ENCODE measurements around the gene FUOM.
"Not testable (repeated sequence)": the region's sequence is repeated elsewhere in the genome, so short reads cannot be mapped to it uniquely, and the experiment has no call there.

The FUOM gene

GRCh38 chr10:133379152-133379800, 21.5 kb upstream of the FUOM start, which contains the start of gene PAOX:
Gene PAOX (plus strand): TSS chr10:133379262. CDS start chr10:133379317, 55 bp downstream.
- DNase-seq (ENCODE audit: low read depth), result peak; percentile 67
- peak within 1 kb of the TSS; percentile 67 for H3K4me3 ChIP-seq (replicated peaks; ENCODE audit: low read depth, low read length)
- TF ChIP-seq, protein P1, sequence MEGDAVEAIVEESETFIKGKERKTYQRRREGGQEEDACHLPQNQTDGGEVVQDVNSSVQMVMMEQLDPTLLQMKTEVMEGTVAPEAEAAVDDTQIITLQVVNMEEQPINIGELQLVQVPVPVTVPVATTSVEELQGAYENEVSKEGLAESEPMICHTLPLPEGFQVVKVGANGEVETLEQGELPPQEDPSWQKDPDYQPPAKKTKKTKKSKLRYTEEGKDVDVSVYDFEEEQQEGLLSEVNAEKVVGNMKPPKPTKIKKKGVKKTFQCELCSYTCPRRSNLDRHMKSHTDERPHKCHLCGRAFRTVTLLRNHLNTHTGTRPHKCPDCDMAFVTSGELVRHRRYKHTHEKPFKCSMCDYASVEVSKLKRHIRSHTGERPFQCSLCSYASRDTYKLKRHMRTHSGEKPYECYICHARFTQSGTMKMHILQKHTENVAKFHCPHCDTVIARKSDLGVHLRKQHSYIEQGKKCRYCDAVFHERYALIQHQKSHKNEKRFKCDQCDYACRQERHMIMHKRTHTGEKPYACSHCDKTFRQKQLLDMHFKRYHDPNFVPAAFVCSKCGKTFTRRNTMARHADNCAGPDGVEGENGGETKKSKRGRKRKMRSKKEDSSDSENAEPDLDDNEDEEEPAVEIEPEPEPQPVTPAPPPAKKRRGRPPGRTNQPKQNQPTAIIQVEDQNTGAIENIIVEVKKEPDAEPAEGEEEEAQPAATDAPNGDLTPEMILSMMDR (IDR thresholded peaks at IDR 0.05; ENCODE audit: low read length, missing control alignments), result no peak

GRCh38 chr10:133378251-133379096, 20.7 kb upstream of the FUOM start:
- H3K4me3 ChIP-seq (replicated peaks; ENCODE audit: low read depth, low read length), result peak overlapping the region; percentile 67
- TF ChIP-seq, protein P1 (IDR thresholded peaks at IDR 0.05; ENCODE audit: low read length, missing control alignments), result no peak
- peak; percentile 41 for DNase-seq (ENCODE audit: low read depth)

DNA sequence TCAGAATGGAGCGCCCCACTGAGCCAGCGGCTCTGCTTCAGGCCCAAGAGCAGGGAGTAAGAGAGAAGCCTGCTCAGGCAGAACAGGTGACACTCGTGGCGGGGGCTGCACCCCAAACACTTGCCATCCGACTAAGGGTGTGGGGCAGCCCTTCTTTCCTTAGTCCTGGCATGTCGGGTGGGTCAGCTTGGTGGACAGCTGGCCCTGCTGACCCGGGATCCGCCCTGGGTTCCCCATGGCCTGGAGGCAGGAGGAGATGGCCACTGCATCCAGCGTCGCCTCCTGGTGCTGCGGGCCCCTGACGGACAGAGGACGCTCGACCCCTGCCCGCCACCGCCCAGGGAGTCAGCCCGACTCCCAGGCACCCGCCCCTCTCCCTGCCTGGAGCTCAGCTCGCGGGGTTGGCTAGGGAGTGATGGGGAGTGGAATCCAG, 20.0 kb upstream of the FUOM start:
- DNase-seq (ENCODE audit: low read depth), result no peak
- TF ChIP-seq, protein P1 (IDR thresholded peaks at IDR 0.05; ENCODE audit: low read length, missing control alignments), result no peak
- H3K4me3 ChIP-seq (replicated peaks; ENCODE audit: low read depth, low read length), result peak overlapping the region; percentile 67

DNA sequence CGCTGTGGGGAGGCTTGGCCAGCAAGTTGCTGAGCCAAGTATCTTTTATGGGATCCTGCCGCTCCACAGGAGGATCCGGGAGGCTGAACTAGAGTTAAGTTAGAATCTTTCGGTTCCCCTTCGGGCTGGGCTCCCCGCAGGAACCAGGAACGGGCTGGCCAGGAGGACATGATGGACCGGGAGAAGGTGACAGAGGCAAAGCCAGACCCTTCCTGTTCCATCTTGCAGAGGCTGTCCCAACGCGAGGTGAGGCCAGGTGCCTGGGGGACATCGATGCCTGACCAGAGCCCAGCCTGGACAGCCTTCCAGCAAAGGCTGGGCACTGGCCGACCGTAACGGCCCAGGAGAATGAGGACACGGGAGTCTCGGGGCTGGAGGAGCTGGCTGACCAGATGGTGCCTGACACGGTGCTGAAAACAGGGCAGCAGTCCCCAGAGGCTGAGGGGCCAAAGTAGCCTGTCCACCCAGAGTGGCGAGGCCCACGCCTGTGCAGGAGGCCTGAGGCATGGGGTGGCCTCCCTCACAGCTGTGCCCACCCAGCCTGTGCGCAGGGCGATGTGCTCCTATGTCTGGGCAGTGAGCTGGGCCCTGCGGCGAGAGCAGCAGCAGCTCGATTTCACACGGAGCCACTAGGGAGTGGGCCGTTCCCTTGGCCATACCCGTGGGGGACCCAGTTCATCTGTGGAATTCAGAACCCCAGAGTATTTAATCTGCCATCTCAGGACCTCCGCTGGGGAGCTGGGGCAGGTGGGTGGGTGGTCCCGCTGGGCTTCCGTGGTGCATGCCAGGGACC, 19.4 kb upstream of the FUOM start:
- no peak overlapping the region for H3K4me3 ChIP-seq (replicated peaks; ENCODE audit: low read depth, low read length)
- TF ChIP-seq, protein P1 (IDR thresholded peaks at IDR 0.05; ENCODE audit: low read length, missing control alignments), result no peak
- no peak for DNase-seq (ENCODE audit: low read depth)

DNA sequence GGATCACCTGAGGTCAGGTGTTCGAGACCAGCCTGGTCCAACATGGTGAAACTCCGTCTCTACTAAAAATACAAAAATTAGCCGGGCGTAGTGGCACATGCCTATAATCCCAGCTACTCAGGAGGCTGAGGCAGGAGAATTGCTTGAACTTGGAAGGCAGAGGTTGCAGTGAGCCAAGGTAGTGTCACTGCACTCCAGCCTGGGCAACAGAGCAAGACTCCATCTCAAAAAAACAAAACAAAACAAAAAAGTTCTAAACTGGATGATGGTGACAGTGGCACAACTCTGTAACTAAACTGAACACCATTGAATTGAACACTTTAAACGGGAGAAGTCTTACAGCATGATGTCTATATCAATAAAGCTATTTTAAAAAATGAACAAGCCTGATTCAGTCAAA, 18.4 kb upstream of the FUOM start:
- DNase-seq (ENCODE audit: low read depth), result not testable (repeated sequence)

GRCh38 chr10:133375357-133376115, 17.7 kb upstream of the FUOM start:
- DNase-seq (ENCODE audit: low read depth), result no peak
- TF ChIP-seq, protein P1 (IDR thresholded peaks at IDR 0.05; ENCODE audit: low read length, missing control alignments), result no peak

More for the DNA sequence above, 18.4 kb upstream of the FUOM start:
- H3K4me3 ChIP-seq (replicated peaks; ENCODE audit: low read depth, low read length), result not testable (repeated sequence)

More at GRCh38 chr10:133375357-133376115, 17.7 kb upstream of the FUOM start:
- no peak overlapping the region for H3K4me3 ChIP-seq (replicated peaks; ENCODE audit: low read depth, low read length)
